Activated CD4-positive, alpha-beta T cell treated with anti-CD3 and anti-CD28 coated beads, Interleukin-2, amount 50 U/mL, for 16 hours (primary cell): ENCODE results near the gene RMI2.
"Not testable (repeated sequence)": the region's sequence is repeated elsewhere in the genome, so short reads cannot be mapped to it uniquely, and the experiment has no call there.

Experiments used
- DNase-seq: peaks from one replicate; pipeline ENCODE4 v3.0.0-alpha.2; 2020

Gene RMI2

DNA sequence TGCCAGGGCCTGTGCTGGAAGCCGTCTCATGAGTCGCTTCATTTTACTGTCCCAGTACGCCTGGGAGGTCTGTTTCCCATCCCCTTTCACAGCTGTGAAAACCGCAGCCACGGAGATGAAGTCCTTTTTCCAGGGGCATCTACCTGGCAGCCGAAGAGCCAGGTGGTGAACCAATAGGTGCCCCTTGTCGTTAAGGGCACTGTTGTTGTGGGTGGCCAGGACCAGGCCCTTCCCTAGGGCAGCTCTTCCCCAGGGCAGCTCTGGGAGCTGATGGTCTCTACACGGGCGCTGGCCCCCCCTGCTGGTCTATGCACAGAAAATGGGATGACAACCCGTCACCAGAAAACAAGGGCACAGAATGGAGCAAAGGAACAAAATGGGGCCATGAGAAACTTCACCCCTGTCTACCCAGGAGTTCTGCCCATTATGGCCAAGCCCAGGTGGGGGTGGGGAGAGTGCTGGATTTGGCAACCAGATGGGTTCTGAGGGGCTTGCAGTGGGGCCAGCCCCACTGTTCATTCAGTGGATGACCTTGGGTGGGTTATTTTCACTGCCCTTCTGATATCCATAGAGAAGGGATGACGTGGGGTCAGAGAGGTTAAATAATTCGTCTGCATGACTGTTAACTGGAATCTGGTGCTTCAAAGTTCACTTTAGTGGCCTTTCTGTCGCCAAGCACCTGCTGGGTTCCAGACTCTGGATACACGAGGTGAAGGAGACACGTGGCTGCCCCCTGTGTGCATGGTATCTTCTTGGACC lies 11.5 kb downstream of the RMI2 start:
- DNase-seq, result peak; percentile 68

DNA sequence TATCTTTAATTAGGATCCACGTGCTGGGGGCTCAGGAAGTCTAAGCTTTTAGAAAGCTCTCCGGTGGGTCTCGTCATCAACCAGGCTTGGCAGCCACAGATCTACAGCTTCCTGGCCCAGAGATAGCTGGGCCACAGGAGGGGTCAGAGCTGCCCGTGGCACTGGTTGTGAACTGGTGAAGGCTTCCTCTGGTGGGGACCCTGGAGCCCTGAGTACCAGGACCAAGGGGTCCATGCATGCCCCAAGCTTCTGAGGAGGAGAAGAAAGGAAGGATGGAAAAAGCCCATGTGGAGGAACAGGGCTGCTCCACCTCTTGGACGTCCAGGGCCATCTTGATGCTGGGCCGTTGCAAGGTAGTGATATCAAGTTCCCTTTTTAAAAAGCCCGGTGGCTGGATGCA lies 13.3 kb downstream of the RMI2 start:
- DNase-seq, result no peak

DNA sequence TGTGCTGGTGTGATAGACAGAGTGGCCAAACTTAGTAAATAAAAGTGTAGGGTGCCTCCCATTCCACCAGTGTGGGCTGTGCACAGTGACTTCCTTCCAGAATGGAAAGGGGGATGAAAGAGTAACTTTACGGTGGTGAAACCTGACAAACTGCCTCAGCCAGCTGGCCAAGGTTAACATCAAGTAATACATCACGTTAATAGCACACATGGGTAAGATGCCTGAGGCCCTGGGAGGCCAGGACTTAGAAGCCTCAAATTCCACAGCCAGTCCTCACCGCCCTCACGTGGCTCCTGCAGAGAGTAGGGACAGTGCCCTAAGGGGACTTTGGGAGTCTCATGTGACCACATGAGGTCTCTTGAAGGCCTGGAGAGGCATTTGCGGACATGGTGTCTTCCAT lies 14.1 kb downstream of the RMI2 start:
- no peak for DNase-seq

DNA sequence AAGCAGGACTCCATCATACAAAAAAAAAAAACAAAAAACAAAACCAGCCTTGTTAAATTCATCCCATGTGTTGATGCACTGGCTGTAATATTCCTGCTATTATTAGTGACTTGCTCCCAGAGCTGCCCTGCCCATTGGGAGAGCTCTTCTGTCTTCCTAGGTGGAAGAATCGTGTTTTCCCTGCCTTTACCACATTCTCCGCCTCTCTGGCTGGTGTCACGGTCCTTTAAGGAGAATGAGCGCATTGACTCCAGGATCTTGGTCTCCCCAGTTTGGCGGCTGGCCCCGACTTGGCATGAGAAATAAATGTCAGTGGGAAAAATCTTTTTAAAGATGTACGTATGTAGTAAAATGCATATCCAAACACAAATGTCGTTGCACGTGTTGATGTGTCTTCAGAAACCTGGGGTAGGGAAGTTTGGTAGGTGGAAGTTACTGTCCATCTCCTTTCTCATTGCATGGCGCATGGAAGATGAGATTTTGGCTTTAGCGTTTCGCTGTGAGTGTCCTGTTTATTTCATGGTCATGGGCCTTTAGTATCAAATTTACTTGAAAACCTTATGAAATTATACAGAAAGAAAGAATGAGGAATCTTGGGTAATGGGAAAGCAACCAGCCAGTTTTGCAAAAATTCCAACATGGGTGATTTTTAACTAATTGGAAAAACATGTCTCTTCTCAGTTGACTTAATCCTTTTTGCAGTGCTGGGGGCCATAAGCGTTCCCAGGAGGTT lies 15.5 kb downstream of the RMI2 start:
- DNase-seq, result no peak

DNA sequence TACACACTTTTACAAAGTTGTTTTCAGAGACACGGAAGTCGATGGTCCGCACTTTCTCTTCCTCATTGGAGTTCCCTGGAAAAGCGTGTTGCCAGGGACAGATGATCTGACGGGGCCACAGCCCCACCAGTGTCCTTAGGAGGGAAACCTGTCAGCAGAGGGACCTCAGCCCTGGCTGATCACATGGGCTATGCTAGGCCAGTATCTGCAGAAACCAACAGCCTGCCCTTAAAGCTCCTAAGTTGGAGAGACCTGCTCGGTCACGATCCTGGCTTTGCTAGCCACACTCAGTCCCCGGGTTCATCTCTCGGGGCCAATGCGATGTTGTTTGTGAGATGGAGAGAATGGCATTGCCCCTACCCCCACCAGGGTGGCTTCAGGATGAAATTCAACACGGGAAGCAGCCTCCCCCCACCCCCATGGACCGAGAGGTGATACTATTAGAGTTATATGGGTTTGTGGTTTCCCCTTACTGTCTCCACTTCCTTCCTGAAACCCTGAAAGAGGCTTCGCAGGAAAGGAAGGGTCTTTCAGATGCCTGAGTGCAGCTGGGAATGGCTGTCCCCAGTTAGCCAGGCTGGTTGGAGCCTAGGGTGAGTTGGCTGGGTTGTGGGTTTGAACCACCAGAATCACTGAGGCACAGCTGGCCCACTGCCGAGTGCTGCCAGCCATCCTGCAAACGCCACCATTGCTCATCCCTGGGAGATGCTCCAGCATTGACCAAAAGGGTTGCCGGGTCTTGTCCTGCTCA lies 16.6 kb downstream of the RMI2 start:
- DNase-seq, result peak; percentile 58

DNA sequence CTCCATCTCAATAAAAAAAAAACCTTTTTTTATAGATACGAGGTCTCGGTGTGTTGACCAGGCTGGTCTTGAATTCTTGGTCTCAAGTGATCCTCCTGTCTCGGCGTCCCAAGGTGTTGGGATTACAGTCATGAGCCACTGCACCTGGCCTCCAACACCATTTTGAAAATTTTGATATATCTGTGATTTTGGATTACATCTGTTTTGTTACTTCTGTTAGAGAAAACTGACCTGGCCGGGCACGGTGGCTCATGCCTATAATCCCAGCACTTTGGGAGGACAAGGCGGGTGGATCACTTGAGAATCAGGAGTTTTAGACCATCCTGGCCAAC lies 18.6 kb downstream of the RMI2 start:
- no peak for DNase-seq

DNA sequence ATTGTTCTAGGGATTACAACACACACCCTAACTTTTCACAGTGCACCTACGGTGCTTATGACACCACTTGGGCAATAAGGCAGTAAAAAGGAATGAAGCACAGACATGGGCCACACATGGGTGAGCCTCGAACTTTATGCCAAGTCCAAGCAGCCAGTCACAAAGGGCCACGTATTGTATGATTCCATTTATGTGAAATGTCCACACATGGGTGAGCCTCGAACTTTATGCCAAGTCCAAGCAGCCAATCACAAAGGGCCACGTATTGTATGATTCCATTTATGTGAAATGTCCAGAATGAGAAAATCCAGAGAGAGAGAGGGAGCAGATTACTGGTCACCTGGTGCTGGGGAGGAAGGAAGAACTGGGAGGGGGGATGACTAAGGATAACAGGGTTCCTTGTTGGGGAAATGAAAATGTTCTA lies 22.2 kb downstream of the RMI2 start:
- DNase-seq, result no peak

DNA sequence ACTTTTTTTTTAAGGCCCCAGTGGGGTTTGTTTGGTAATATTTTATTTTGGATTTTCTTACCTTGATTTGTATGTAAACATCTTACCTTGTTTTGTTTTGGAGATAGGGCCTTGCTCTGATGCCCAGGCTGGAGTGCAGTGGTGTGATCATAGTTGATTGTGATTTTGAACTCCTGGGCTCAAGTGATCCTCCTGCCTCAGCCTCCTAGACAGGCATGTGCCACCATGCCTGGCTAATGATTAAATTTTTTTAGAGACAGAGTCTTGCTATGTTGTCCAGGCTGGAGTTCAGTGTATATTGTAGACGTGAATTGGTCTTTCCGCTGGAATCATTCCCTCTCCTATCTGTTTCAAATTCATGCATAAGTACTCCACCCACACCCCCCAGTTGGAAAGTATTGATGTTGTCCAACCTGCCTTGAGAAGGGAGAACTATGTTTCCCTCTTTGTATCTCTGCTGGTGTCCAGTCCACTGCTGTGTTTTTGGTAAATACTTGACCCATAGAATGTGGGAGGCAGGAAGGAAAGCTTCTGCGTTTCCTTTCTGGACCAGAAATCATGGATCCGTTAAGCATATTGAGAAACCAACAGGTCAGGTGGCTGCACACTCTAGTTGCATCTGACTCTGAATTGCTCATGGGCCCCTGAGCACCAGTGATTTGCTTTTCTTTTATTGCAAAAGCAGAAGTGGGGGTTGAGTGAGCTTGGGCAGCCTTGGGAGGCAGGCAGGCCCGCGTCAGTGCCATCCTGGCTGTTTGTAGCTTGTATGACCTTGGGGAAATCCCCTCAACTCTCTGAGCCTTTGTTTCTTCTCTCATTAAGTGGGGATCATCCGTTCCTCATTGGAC lies 25.0 kb downstream of the RMI2 start:
- no peak for DNase-seq

DNA sequence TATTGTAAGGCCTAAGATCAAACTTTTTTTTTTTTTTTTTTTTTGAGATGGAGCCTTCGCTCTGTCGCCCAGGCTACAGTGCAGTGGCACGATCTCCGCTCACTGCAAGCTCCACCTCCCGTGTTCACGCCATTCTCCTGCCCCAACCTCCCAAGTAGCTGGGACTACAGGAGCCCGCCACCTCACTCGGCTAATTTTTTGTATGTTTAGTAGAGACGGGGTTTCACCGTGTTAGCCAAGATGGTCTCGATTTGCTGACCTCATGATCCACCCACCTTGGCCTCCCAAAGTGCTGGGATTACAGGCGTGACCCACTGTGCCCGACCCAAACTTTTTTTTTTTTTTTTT lies 25.6 kb downstream of the RMI2 start:
- not testable (repeated sequence) for DNase-seq

DNA sequence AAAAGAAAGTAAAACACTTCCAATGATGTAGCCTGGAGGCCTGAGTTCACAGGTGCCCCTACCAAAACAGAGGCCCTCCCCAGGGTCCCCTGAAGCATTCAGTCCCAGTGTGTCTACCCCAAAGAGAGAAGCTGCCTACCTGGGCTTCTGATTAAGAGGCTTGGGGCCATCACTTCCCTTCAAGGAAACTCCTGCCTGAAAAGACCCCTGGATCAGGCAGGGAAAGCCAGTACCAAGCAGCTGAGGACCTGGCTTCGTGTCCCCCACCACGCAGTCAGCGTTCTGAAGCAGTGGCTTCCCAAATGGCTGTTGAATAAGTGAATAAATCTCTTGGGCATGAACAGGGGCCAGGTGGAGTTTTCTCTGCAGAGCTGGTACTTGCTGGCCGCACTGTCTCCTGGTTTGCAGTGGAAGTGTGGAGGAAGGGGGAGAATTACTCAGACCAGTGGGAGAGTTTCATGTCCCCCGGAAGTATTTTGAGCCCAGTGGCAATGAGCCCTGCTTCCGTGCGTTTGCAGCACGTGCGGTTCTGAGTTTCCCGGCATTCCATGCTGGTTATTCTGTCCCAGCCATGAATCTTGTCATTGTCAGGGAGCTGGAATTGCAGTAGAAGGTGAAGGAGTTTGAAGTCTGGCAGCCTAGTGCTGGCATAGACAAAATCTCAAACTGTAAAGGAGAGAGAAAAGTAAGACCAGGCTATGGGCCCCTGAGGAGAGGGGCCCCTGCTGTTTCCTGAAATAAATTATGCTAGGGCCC lies 27.0 kb downstream of the RMI2 start:
- DNase-seq, result no peak

DNA sequence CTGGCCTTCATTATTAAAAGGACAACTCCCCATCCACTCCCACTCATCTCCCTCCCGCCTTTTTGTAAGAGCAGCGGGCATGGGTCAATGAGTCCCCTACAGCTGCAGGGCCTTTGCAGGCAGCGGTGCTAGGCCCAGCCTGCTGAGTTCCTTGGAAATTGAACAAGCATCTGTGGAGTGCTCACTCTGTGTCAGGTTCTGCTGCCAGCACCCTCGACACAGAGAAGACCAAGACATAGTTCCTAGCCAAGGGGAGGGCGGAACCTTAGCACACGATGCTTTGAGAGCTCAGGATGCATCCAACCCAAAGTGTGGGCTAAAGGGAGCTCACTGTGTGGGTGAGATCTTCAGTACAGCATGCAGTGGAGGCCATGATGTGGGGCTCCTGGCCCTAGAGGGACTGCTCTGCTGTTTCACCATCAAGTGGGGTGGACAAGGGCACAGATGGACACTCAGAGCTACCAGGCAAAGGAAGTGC lies 27.6 kb downstream of the RMI2 start:
- DNase-seq, result no peak

DNA sequence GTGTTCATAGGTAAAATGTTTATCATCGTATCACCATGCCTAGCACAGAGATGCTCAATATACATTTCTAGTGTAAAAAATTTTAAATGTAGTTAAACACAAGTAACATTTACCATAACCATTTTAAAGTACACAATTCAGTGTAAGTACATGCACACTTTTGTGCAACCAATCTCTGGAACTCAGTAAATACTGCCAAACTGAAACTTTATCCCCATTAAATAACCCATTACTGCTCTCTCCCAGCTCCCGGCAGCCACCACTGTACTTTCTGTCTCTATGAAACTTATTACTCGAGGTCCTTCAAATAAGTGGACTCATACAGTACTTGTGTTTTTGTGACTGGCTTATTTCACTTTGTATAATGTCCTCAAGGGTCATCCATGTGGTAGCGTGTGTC lies 29.0 kb downstream of the RMI2 start:
- no peak for DNase-seq

DNA sequence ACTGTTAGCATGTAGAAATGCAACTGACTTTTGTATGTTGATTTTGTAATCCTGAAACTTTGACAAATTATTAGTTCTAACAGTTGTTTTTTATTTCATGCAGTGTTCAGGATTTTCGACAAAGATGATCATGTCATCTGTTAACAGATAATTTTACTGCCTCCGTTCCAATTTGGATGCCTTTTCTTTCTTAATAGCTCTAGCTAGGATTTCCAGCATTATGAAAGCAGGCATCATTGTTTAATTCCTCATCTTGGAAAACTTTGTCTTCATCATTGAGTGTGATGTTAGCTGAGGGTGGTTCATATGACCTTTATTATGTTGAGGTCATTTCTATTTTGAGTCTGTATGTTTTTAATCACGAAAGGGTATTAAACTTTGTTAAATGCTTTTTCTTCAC lies 31.9 kb downstream of the RMI2 start:
- DNase-seq, result no peak

DNA sequence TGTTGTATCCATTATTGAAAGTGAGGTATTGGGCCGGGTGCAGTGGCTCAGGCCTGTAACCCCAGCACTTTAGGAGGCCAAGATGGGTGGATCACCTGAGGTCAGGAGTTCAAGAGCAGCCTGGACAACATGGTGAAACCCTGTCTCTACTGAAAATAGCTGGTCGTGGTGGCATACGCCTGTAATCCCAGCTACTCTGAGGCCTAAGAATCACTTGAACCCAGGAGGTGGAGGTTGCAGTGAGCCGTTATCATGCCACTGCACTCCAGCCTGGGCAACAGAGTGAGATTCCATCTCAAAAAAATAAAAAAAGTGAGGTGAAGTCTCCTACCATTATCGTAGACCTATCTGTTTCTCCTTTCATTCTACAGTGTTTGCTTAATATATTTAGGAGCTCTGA lies 33.7 kb downstream of the RMI2 start:
- not testable (repeated sequence) for DNase-seq

DNA sequence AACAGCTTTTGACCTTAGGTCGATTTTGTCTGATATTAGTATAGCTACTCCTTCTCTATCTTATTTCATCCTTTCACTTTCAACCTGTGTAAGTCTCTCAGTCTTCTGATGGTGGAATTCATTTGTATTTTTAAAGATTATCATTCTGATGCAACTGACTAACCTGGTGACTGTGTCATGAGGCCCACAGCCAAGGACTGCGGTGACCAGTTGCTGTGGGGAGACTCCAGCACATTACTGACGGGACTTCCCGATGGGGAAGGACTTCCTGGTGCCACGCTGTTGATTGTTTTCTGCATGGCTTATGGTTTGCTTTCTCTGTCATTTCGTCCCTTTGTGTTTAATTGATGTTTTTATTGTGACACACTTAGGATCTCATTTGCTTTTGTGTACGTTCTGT lies 34.2 kb downstream of the RMI2 start:
- DNase-seq, result peak; percentile 78

DNA sequence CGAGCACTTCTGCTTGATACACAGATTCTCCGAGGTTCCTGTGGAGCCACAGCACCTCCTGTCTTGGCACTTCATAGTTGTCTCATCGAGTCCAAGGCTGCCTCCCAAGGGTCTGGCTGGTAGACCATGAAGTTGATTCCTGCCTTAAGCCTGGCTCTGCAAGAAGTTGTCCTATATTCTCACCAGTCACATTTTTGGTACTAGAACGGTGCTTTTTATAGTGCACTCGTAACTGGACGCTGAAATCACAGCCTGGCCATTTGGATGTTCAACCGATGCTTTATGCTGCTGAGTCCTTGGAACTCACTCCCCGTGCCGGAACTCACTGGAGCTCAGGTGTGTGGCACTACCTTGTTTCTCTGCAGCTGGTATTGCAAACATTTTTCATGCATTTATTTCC lies 35.6 kb downstream of the RMI2 start:
- DNase-seq, result no peak

DNA sequence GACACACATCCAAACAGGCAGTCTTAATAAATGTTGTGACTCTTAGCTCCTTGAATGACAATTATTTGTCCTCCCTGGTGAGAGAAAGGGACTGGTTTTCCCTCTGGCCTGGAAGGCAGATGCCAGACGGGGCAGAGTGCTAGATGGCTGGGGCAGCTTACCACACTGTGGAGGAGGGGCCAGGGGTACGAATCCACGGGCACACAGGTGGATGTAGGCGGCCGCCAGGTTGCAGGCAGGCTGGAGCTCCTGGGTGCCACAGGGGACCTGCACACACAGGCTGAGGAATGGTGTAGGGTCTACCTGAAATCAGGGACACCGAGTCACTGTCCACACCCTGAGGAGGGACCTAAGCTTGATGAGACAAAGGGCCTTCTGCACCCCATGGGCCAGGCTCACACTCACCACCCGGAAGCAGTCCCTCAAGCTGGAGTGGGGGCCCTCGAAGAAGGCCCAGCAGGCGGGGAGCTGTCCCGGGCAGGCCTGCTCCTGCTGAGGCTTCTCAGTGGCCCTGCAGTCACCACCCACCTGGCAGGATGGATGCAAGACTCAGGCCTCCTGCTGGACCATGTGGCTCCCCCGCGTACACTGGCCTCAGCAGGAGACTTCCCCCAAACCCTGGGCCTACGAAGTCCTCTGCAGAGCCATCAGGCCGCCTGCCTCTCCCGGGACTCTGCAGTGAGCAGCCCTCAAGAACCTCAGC lies 38.4 kb downstream of the RMI2 start:
- DNase-seq, result no peak

DNA sequence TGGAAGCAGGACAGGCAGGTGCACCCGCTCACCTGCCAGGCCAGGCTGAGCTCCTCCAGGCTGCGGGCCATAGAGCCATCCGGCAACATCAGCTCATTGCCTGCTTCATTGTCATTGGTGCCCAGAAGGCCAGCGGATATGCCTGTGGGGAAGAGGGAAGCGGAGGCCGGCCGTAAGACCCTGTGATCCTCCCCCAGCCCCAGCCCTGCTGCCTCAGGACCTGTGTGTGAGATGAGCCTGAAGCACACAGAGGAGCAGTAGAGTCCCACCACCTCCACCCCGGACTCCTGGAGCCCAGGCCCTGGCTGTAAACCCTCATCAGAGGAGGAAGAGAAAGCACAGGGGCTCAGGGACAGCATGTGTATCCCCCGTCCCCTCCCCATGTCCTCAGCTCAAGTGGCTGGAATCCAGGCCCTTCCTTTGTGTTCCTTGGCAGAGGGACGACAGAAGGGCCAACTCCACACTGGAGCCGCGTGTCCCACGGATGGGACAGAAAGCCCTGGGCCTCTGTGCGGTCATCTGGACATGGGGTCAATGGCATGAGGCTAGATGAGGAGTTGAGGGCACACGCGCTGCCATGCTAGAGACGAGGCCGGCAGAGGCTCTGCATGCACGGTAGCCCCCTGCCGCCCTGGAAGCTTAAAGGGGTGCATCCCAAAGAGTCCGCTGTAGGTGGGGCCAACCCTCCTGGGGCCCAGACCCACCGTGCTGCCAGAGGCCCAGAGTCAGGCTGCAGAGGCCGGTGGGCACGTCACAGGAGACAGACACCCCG lies 39.1 kb downstream of the RMI2 start:
- DNase-seq, result no peak

DNA sequence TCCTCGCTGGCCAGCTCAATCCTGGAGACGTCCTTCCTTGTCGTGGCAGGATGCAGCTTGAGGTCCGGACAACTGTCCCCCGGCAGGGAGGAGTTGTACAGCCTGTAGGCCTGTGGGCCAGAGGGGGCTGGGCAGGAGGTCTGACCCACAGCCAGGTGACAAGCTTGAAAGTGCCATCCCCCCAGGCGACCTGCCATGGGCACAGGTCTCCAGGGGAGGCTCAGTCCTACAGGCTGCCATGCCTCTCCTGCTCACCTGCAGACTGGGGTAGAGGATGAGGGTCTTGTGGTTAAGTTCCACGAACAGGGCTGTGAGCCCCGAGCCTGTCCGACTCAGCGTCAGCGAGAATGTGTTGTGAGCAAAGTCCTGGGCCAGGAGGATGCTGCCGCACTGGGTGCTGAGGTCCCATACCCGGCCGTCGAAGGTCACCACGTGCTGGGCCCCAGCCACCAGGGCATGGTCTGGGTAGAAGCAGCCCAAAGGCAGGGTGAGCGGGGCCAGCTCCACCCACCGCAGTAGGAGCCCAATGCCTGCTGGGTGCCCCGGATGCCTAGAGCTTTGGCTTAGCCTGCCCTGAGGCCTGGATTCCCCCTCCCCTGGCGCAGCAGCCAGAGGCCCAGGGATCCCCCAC lies 39.8 kb downstream of the RMI2 start:
- DNase-seq, result no peak

DNA sequence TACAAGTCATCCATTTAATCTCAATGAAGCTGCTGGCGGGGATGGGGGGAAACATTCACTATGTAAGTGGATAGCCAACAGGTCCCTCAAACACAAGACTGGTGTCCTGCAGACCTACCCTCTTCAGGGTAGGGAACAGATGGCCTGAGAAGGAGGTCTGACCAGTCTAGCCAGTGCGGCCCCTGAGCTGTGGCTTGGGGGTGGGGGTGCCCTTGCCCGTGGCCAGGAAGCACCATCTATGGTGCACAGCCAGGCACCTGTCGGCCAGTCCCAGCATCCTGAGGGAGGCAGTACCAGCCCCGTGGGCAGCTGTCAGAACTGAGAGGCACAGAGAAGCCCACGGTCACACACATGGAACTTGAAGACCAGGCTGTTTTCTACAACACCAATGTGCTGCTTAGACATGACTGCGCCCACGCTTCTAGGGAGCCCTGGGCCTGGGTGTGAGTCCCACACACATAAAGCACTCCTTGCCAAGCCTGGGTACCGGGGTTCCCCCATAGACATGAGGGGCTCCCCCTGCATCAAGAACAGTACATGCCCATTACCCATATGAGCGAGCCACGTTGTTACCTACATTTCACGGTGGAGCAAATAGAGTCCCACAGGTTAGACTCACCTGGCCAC lies 40.9 kb downstream of the RMI2 start:
- DNase-seq, result no peak
